ENCODE results near the gene TMED9. TPM values are rescaled to one million over a fixed set of nuclear protein-coding genes. Genes with fewer than 3 reads are reported as not detected.

The TMED9 gene
- total RNA-seq, 2 experiments from 2014 or later: 118 to 120 TPM

DNA sequence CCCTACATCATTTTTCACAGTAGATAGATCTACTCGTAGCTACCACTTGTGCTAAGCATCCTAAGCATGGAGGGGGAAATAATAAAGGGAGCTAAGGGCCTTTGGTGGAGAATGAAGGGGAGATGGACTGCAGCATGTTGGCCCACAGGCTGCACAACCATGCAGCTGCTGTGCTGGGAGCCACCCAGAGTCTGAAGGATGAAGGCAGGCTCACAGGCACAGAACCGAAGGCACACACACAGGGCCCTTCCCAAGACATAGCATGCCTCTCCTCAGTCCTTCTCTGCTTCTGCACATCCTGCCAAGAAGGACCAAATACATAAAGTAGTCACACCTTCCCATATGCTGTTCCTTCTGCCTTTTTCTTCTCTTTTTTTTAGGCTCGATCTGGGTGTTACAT is 44.3 kb upstream of the TMED9 start:
- Mint-ChIP-seq H3K4me1 (ENCODE audit: low read depth) (peaks cover 26% of the 10 kb centered on the region), H3K9me3 (no peaks in the 10 kb centered on the region), H3K4me3 (no peak overlapping the region), H3K36me3 (ENCODE audit: low read depth) (peaks cover 26% of the 10 kb centered on the region), H3K27ac (no peak overlapping the region), H3K27me3 (no peaks in the 10 kb centered on the region)
- no peak for TF ChIP-seq CTCF (IDR thresholded peaks at IDR 0.05)
- DNase-seq (no peak), ATAC-seq (no peak)
- ChIA-PET POLR2A (interaction anchor here (0.6 kb wide), 1 partner anchor 590 kb away, joined by 3 read pairs; no protein-coding TSS in a partner anchor), CTCF (no interaction called here)
- intact Hi-C loops (cut with micrococcal nuclease): no loop called here

- peaks cover 31% of the 10 kb centered on the region for H3K36me3 Mint-ChIP-seq (ENCODE audit: low read depth)
- no peak for ATAC-seq
- no peak for DNase-seq
- peaks cover 33% of the 10 kb centered on the region for H3K4me1 Mint-ChIP-seq (ENCODE audit: low read depth)
- intact Hi-C loops (cut with micrococcal nuclease): no loop called here
- CTCF ChIA-PET: interaction anchor here (1.3 to 1.6 kb wide), 2 partner anchors 12 to 47 kb away, joined by 3 to 5 read pairs; no protein-coding TSS in a partner anchor
- H3K27ac Mint-ChIP-seq: no peak overlapping the region
- POLR2A ChIA-PET: interaction anchor here (0.9 kb wide), 1 partner anchor 39 kb away, joined by 3 read pairs; the partner anchor contains the start of gene DOK3
- H3K4me3 Mint-ChIP-seq: no peak overlapping the region
- no peaks in the 10 kb centered on the region for H3K27me3 Mint-ChIP-seq
- H3K9me3 Mint-ChIP-seq: no peaks in the 10 kb centered on the region
- no peak for TF ChIP-seq CTCF (IDR thresholded peaks at IDR 0.05)
Observed at GRCh38 chr5:177548495-177548894, 43.5 kb upstream of the TMED9 start.

DNA sequence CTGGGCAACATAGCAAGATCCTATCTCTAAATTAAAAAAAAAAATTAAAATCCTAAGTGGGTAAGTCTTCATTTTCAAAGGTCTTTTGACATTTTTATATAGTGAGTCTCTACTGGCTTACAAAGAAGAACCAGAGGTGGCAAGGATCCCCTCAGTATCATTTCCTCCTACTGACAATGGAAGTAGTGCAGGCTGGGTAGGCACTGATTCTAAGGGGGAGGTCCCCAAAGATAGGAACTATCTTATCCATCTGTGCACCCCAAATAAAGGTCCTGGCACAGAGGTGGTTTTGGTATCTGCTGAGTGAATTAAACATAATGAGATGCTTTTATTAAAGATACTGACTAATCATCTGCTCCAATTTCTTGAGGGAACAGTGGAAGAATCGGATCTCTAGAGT is 41.9 kb upstream of the TMED9 start:
- DNase-seq (no peak), ATAC-seq (no peak)
- Mint-ChIP-seq H3K36me3 (ENCODE audit: low read depth) (peaks cover 27% of the 10 kb centered on the region), H3K4me1 (ENCODE audit: low read depth) (peaks cover 37% of the 10 kb centered on the region), H3K9me3 (no peaks in the 10 kb centered on the region), H3K27me3 (no peaks in the 10 kb centered on the region), H3K4me3 (no peak overlapping the region), H3K27ac (no peak overlapping the region)
- ChIA-PET POLR2A (no interaction called here), CTCF (interaction anchor here (1.3 kb wide), 1 partner anchor 48 kb away, joined by 5 read pairs; no protein-coding TSS in a partner anchor)
- no peak for TF ChIP-seq CTCF (IDR thresholded peaks at IDR 0.05)
- intact Hi-C loops (cut with micrococcal nuclease): no loop called here

GRCh38 chr5:177552839-177553455 is 39.1 kb upstream of the TMED9 start:
- ATAC-seq (no peak), DNase-seq (no peak)
- Mint-ChIP-seq H3K4me1 (ENCODE audit: low read depth) (peaks cover 30% of the 10 kb centered on the region), H3K27me3 (no peaks in the 10 kb centered on the region), H3K4me3 (peak overlapping the region; percentile 78), H3K36me3 (ENCODE audit: low read depth) (peaks cover 23% of the 10 kb centered on the region), H3K27ac (peak overlapping the region; percentile 25), H3K9me3 (no peaks in the 10 kb centered on the region)
- intact Hi-C loops (cut with micrococcal nuclease): no loop called here
- ChIA-PET CTCF (interaction anchor here (0.9 to 1.4 kb wide), 2 partner anchors 8 to 39 kb away, joined by 3 read pairs; partner anchors contain the start of gene TMED9), POLR2A (interaction anchor here (1.2 kb wide), 1 partner anchor 14 kb away, joined by 3 read pairs; no protein-coding TSS in a partner anchor)
- no peak for TF ChIP-seq CTCF (IDR thresholded peaks at IDR 0.05)
